ENCODE results near the gene LHFPL6. TPM values are rescaled to one million over a fixed set of nuclear protein-coding genes. Genes with fewer than 3 reads are reported as not detected.

Gene LHFPL6
- total RNA-seq, 1 experiment from 2014 or later = 2.5 TPM

DNA sequence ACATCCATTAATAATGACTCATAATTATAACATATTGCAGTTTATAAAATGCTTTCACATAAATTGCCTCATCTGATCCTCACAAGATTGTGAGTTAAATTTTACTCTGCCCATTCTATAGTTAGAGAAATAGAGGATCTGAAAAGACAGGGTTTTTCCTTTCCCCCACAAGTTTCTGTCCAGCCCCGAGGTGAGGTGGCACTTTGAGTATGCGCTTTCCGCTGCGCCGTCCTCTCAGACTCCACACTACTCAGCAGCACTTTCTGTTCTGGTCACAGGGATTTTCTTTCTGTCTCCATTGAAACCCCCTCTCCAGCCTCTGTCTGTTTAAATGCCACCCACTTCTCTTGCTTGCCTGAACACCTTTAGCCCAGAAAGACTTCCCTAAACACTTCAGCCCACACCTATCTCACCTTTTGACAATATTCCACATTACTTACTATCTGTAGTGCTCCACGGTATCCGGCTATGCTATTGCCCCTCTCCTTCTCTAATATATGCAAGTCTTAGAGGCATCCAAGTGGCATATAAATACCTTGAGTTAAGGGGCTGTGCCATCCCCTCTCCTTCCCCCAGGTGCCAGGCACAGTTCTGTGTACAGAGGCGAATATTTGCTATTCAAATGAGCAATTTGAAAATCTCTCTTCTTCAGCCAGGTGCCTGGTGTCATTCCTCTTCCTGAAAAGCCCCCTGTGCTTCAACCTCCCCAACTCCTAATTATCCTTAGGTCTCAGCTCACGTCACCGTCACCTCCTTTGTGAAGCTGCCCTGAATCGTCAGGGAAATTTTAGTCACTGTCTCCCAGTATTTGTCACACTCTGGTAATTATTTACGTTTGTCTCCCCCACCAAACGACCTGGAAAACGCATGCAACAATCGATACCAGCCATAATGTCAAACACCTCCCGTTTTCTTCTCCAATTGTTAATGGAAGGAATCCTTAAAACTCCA lies 296.1 kb downstream of the LHFPL6 start:
- H3K79me2 ChIP-seq (ENCODE audit: low read depth) = no peaks in the 10 kb centered on the region
- intact Hi-C loops (cut with micrococcal nuclease; ENCODE audit: unreplicated experiment) = no loop called here
- no peaks in the 10 kb centered on the region for H3K27me3 ChIP-seq (ENCODE audit: insufficient read depth, low read depth)
- no TSS peak for BruUV-seq (replicated peaks)
- H3F3A ChIP-seq (ENCODE audit: insufficient read depth, low read depth) = no peaks in the 10 kb centered on the region
- no peaks in the 10 kb centered on the region for H3K9me2 ChIP-seq (ENCODE audit: insufficient read depth)
- H3K4me1 ChIP-seq (replicated peaks; ENCODE audit: insufficient read depth) = no peaks in the 10 kb centered on the region
- H3K27ac ChIP-seq = no peak overlapping the region
- H2AFZ ChIP-seq = no peak overlapping the region
- no peak for DNase-seq
- H3K4me3 ChIP-seq = no peak overlapping the region
- ChIA-PET POLR2A (ENCODE audit: unreplicated experiment) (no interaction called here), CTCF (no interaction called here)
- no peaks in the 10 kb centered on the region for H3K36me3 ChIP-seq (ENCODE audit: low read depth)
- no peak for TF ChIP-seq EZH2 (IDR thresholded peaks at IDR 0.05; ENCODE audit: low read depth)
- TF ChIP-seq, protein P1, sequence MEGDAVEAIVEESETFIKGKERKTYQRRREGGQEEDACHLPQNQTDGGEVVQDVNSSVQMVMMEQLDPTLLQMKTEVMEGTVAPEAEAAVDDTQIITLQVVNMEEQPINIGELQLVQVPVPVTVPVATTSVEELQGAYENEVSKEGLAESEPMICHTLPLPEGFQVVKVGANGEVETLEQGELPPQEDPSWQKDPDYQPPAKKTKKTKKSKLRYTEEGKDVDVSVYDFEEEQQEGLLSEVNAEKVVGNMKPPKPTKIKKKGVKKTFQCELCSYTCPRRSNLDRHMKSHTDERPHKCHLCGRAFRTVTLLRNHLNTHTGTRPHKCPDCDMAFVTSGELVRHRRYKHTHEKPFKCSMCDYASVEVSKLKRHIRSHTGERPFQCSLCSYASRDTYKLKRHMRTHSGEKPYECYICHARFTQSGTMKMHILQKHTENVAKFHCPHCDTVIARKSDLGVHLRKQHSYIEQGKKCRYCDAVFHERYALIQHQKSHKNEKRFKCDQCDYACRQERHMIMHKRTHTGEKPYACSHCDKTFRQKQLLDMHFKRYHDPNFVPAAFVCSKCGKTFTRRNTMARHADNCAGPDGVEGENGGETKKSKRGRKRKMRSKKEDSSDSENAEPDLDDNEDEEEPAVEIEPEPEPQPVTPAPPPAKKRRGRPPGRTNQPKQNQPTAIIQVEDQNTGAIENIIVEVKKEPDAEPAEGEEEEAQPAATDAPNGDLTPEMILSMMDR (conservative IDR thresholded peaks at IDR 0.05) = no peak
- H4K20me1 ChIP-seq (ENCODE audit: insufficient read depth) = no peaks in the 10 kb centered on the region
- no peak overlapping the region for H3K4me2 ChIP-seq
- no peaks in the 10 kb centered on the region for H3K9me3 ChIP-seq (ENCODE audit: insufficient read depth, low read depth)

DNA sequence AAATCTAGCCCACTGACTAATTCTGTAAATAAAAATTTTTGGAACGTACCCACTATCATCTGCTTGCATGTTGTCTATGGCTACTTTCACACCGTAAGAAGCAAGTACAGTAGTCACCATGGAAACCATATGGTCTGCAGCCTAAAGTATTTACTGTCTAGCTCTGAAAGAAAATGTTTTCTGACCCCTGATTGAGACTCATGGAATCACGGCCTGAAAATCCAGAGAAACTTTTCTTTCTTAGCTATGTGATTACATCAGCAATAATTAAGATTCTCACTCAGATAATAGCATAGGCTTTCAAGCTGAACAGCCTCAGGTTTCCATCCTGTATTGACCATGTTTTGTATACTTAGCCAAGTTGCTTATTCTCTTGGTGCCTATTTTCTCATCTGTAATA lies 300.2 kb downstream of the LHFPL6 start:
- Histone ChIP-seq H3K9me3 (ENCODE audit: insufficient read depth, low read depth) (no peaks in the 10 kb centered on the region), H3K79me2 (ENCODE audit: low read depth) (no peaks in the 10 kb centered on the region), H3F3A (ENCODE audit: insufficient read depth, low read depth) (no peaks in the 10 kb centered on the region), H3K4me3 (no peak overlapping the region), H4K20me1 (ENCODE audit: insufficient read depth) (no peaks in the 10 kb centered on the region), H3K27me3 (ENCODE audit: insufficient read depth, low read depth) (no peaks in the 10 kb centered on the region), H3K9me2 (ENCODE audit: insufficient read depth) (no peaks in the 10 kb centered on the region), H3K4me1 (replicated peaks; ENCODE audit: insufficient read depth) (no peaks in the 10 kb centered on the region), H2AFZ (no peak overlapping the region), H3K27ac (no peak overlapping the region), H3K36me3 (ENCODE audit: low read depth) (no peaks in the 10 kb centered on the region), H3K4me2 (no peak overlapping the region)
- CTCF ChIA-PET = no interaction called here
- no peak for DNase-seq
- BruUV-seq (replicated peaks) = no TSS peak
- TF ChIP-seq EZH2 (IDR thresholded peaks at IDR 0.05; ENCODE audit: low read depth) = no peak
- TF ChIP-seq, protein P1 (conservative IDR thresholded peaks at IDR 0.05) = no peak
- POLR2A ChIA-PET (ENCODE audit: unreplicated experiment) = no interaction called here
- intact Hi-C loops (cut with micrococcal nuclease; ENCODE audit: unreplicated experiment) = no loop called here

DNA sequence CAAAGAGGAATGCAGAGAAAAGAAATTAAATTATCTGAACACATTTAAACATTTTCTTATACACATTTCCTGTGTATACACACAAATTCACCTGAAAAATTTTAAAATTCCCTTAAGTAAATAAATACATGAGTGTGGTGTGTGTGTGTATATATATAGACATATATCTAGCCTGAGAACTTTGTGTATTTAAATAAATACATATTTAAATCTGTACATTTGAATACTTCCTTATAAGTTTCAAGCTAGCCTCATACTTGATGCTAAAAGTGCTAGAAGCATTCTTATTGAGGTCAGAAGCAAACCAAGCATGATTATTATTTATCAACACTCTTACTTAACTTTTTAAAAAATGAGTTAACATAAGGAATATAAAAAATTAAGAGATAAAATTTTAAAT lies 304.0 kb downstream of the LHFPL6 start:
- Histone ChIP-seq H3K4me1 (replicated peaks; ENCODE audit: insufficient read depth) (no peaks in the 10 kb centered on the region), H4K20me1 (ENCODE audit: insufficient read depth) (no peaks in the 10 kb centered on the region), H3K27ac (no peak overlapping the region), H3K9me2 (ENCODE audit: insufficient read depth) (no peaks in the 10 kb centered on the region), H3K4me2 (no peak overlapping the region), H3K4me3 (no peak overlapping the region), H3K9me3 (ENCODE audit: insufficient read depth, low read depth) (no peaks in the 10 kb centered on the region), H3K79me2 (ENCODE audit: low read depth) (no peaks in the 10 kb centered on the region), H3F3A (ENCODE audit: insufficient read depth, low read depth) (no peaks in the 10 kb centered on the region), H3K36me3 (ENCODE audit: low read depth) (no peaks in the 10 kb centered on the region), H3K27me3 (ENCODE audit: insufficient read depth, low read depth) (no peaks in the 10 kb centered on the region), H2AFZ (no peak overlapping the region)
- intact Hi-C loops (cut with micrococcal nuclease; ENCODE audit: unreplicated experiment) = no loop called here
- no TSS peak for BruUV-seq (replicated peaks)
- TF ChIP-seq, protein P1 (conservative IDR thresholded peaks at IDR 0.05) = no peak
- no peak for TF ChIP-seq EZH2 (IDR thresholded peaks at IDR 0.05; ENCODE audit: low read depth)
- POLR2A ChIA-PET (ENCODE audit: unreplicated experiment) = no interaction called here
- CTCF ChIA-PET = no interaction called here
- DNase-seq = no peak

Measured in PC-9 (cell line).